GM21619 (cell line): ENCODE data around the gene AGAP3.

Experiments used
- ATAC-seq: cut with Tn5 transposase; IDR thresholded peaks from one replicate; pipeline ENCODE4 v1.9.1; 2021; ENCODE audit not compliant: unreplicated experiment

AGAP3 gene

DNA sequence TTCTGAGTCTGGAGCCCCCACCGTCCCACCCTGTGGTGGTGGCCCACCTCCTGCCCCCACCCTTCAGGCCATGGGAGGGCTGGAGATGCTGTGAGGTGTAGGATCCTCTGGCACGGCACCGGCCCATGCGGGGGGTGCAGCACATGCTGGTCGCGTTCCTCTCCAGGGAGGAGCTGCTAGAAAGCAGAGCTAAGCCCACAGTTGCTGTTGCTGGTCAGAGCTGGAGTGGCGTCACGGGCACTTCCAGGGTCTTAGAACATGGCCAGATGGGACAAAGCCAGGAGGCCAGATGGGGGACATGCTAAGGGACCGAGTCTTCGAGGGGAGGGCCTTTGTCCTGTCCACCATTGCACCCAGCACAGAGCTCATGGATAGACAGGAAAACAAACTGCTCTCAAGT, 21.6 kb downstream of the AGAP3 start:
- ATAC-seq = no peak

DNA sequence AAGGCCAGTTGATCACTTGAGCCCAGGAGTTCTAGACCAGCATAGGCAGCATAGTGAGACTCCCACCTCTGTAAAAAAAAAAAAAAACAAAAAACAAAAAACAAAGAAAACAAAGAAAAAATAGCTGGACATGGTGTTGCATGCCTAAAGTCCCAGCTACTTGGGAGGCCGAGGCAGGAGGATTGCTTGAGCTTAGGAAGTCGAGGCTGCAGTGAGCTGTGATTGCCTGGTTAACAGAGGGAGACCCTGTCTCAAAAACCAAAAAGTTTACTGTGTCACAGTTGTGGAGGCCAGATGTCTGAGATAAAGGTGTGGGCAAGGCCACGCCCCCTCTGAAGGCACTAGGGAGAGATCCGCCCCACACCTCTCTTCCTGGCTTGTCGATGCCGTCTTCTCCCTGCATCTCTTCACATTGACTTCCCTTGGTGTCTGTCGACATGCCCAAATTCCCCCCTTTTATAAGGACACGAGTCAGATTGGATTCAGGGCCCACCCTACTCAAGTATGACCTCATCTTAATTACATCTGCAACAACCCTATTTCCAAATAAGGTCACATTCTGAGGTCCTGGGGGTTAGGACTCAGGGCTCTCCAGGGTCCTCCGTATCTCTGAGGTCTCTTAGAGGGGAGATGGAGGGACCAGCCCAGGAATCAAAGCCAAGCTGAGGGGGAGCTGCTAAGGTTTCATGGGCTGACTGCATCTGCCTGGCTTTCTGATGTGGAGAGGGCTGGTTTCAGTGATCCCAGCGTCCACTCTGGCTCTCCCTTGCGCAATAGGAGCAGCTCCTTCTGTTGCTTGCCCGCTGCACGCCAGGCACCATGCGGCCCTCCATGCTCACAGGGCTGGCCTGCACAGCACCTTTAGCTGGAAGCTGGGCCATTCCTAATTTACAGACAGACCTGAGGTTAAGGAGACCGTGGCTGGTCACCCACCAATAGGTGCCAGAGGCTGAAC, 23.1 kb downstream of the AGAP3 start:
- ATAC-seq = no peak

DNA sequence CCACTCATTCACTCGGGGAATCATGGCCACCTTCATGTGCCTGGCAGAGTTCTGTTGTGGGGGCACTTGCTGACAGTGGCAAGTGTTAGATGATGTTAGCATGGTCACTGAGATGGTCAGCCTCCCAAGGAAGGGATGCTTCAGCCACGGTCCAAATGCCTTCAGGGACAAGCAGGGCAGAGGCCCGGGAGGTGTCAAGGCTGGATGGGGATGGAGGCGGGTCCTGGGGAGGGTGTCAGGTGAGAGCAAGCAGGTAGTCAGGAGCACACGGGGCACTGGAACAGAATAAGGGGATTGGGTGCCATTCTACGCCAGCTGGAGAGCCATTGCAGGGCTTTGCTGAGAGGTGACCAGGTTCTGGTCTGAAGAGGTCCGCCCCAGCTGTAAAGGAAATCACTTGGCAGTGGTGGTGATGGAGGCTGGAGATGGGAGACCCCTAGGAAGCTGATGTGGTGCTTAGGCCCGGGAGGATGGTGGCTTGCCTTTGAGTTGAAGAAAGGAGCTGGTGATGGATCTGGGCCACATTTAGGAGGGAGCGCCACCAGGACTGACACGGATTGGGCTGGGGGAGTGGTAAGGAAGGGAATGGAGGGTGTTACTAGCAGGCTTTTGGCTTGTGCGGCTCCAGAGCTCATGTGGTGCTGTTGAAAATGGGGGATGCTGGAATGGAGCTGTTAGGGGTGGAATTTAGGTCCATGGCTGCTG, 24.1 kb downstream of the AGAP3 start:
- no peak for ATAC-seq

DNA sequence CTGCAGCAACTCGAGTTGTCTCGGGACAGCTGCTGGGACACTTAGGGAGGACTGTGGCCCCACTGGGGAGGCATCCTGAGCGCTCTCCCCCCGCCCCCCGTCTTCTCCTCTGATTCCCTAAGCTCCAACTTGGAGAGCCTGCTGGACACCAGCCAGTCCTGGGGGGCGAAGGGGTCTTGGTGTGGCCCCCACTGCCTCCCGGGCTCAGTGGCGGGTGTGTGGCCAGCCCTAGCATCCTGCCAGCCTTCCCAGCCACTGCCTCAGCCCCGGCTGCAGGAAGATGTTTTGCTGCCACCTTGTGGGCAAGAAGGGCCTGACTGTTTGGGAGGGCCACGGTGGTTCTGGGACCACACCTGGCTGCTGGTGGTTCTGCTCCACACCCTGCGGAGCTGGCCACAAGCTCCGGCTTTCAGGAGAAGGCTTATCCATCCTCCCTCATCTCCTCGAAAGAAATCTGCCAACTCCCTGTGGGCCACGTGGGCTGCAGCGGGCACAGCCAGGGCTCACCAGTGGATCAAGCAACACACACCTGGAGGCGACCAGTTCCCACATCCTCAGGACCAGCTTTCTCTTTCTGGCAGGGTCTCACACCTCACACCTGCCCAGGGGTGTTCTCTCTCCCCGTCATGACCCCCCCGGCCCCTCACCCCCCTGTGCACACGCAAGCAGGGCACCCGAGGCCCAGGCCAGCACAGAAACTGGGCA, 24.8 kb downstream of the AGAP3 start:
- ATAC-seq = peak; percentile 89

DNA sequence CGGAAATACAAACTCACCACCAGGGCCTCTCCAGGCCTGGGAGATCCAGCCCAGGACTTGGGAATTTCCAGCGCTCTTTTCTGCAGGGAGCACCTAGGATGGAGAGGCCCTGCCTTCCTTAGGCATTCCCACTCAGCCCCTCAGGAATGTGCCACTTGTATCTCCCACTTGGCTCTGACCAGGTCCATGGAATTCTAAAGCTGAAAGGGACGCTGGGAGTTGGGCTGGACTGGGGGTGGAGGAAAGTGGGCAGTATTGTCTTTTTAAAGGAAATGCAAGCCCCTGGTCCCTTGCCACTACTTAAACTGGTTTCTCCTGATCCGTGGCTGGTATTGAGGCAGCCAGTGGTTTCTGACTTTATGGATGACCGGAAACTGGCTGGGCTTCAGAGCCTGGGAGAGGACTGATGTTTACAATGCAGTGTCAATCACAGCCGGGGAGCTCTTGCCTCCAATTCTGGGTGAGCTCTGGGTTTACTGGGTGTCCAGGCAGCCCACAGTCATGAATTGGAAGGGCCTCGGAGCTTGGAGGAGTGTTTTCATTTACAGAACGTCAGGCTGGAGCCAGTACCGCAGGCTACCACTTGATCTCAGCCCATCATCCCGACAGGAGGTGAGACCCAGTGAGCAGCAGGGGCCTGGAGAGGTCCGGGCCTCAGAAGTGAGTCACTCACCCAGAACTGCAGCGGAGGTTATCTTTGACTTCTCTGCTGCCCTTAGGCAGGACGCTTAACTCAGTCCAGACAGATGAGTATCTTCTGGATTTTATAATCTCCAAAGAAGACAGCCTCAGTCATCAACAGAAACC, 27.3 kb downstream of the AGAP3 start:
- no peak for ATAC-seq

DNA sequence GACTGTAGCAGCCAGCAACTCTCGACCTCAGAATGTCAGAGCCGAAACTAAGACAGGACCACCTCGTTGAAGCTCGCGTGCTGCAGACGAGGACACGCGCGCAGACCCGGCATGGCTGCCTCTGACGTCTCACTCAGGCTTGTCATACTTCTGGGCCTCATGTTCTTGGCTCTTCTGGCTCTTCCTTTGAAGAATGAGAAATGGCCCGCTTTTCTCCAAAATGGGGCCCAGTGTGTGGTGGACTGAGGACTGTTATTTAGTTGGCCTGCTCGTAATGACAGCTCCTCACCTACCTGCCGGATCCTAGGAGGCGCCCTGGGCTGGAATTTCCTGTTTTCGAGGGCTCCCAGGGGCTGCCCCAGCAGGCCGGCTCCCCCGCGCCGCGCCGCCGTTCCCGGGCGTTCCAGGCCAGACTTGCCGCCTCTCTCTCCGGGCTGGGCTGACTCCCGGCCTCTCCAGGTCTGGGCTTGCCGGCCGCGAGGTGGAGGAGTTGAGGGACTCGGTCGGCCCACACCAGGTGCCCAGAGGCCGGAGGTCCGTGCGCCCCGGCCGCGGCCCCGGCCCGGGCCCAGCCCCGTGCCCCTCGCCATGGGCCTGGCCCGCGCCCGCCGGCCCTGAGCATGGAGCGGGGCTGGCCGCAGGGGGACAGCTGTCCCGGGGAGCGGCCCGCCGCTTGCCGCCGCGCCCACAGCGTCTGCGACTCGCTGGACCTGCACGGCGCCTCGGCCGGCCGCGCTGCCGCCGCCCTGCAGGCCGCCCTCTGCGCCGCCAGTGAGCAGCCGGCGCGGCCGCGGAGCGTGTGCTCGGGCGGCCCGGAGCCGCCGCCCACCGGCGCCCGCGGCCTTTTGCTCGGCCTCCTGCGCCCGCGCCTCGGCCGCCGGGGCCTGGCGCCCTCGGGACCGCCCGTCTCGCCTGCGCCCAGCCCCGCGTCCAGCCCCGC, 28.1 kb downstream of the AGAP3 start:
- no peak for ATAC-seq

DNA sequence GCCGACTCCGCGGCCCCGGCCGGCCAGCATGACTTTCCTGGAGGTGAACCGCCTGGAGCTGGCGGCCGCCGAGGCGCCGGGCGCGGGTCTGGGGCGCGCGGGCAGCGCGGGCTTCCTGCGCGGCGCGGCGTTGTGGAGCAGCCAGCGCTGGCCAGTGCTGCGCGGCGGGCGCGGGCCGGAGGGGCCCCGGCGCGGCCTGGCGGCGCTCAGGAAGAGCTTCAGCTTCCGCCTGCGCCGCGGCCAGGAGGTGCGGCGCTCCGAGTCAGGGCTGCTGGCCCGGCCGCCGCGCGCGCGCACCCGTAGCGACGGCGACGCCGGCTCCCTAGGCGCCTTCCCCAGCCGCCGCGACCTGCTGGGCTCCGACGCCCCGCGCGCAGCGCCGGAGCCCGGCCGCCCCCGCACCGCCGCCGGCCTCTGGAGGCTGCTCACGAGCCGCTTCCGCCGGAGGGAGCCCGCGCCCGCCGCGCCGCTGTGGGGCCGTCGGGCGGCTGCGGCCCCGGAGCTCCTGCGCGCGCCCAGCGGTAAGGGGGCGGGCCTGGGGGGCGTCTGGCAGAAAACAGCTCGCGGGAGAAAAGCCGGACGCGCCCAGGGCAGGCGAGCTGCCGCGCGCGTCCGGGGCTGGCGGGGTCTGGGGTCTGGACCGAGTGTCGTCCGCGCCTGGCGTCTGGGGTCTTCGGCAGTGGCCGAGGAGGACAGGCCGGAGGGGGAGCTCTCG, 29.0 kb downstream of the AGAP3 start:
- no peak for ATAC-seq

DNA sequence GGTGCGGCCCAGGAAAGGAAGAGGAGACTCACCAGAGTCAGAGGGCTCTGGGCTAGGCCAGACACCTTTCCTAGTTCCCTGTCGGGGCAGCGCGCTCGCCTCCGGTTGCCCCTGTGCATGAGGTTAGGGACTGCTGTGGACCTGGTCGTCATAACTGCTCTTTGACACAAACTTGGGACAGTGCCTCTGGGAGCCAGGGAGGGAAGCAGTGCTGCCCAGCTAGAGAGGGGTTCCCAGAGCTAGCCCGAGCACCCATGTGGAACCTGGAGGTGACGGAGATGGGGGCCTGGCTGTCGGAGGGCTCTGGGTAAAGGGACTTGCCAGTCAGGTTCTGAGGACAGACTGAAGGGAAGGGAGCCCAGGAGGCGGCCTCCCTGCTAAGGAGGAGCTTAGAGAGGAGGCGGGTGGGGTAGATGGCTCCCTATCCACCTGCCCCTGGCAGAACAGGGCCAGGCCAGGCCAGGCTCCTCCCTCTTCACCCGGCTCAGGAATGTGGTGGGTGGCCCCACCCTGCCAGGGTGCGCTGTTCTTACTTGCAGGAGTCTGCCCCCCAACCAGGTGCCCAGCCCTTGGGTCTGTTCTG, 29.7 kb downstream of the AGAP3 start:
- ATAC-seq = no peak

DNA sequence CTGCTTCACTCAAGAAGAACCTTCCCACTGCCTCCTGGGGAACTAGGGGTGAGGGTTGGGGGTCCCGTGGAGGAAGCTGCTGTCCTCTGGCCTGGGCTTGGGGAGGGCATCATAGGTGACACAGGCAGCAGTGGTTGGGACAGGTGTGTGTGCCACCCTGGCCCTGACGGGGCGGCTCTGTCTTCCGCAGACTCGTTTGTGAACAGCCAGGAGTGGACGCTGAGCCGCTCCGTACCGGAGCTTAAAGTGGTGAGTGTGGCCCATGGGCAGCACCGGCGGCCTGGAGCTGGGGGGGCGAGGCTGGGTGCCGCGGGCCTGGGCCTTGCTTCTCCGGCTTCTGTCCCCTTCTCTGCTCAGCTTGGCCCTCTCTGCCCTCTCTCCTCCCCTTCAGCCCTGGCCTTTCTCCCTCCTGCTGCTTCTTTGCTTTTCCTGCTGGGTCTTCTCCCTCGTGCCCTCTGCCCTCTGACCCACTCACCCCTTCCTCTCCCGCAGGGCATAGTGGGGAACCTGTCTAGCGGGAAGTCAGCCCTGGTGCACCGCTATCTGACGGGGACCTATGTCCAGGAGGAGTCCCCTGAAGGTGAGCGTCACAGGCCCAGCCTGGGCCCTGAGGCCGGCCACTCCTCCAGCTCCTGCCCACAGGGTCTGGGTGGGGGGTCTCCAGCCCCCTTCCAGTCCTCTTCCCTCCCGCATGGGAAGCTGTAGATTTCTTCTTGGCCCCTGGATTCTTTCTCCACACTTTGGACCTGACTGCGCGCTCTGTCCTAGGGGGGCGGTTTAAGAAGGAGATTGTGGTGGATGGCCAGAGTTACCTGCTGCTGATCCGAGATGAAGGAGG, 30.5 kb downstream of the AGAP3 start:
- no peak for ATAC-seq

DNA sequence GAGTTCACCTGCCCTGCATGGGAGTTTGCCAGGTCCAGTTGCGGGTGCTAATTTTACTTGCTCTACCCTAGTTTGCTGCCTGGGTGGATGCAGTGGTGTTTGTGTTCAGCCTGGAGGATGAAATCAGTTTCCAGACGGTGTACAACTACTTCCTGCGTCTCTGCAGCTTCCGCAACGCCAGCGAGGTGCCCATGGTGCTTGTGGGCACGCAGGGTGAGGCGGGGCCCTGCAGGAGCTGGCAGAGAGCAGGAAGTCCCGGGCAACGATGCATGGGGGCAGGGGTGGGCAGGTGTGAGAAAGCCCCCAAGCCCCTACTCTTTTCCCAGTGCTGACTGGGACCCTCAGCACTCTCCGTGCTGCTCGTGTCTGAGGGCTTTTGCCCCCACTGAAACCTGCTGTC, 31.3 kb downstream of the AGAP3 start:
- no peak for ATAC-seq

DNA sequence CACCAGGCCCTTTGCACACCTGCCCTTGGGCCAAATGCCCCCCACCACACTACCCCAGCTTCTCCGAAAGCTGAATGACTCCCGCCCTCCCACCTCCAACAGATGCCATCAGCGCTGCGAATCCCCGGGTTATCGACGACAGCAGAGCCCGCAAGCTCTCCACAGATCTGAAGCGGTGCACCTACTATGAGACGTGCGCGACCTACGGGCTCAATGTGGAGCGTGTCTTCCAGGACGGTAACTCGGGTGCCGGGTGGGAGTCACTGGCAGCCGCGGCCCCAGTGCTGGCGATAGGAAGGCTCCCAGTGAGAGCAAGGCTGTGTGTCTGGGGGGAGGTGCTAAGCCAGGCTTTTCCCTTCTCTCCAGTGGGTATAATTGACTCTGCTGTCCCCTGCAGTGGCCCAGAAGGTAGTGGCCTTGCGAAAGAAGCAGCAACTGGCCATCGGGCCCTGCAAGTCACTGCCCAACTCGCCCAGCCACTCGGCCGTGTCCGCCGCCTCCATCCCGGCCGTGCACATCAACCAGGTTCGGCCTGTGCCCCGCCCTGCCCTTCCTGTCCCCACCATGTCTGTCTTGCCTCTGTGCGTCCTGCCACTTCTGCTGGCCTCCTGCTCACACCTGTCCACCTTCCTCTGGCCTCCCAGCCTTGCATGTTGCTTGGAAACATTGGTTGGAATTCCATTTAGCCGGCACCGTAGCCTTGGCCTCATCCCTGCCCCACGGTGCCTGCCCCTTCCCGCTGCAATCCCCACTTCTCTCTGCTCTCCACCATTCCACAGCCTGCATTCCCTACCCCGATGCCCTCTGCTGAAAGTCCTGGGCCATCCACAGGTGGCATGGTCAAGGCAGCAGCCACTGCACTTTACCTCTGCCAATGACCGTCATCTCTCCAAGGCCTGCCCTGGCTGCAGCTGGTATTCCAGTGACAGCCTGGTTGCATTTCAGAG, 32.1 kb downstream of the AGAP3 start:
- no peak for ATAC-seq

DNA sequence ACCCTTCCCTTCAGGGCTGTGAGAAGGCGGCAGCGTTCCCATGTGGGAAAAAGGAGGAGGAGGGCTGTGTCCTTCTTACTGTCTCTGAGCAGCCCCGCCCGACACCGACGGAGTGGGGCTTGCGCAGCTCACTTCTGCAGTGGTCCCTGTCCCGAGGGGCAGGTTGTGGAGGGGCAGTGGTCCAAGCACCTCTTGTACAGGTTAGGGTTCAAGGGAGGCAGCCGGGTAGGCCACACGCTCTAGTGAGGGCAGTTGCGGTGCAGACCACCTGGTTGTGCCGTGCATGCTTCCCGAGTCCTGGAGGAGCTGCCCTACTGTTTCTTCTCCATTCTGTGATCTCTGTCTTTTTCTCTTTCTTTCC, 32.8 kb downstream of the AGAP3 start:
- ATAC-seq = no peak

DNA sequence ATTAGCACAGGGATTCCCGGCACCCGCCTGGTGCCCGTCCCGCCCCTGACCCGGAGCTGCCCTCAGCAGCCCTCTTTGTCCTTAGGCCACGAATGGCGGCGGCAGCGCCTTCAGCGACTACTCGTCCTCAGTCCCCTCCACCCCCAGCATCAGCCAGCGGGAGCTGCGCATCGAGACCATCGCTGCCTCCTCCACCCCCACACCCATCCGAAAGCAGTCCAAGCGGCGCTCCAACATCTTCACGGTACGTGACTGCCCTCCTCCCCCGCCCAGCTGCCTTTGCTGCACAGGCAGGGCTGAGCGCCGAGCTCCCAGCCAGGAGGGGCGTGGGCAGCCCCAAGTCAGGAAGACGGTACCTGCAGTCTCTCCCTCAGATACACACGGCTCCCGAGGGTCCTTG, 33.6 kb downstream of the AGAP3 start:
- no peak for ATAC-seq

DNA sequence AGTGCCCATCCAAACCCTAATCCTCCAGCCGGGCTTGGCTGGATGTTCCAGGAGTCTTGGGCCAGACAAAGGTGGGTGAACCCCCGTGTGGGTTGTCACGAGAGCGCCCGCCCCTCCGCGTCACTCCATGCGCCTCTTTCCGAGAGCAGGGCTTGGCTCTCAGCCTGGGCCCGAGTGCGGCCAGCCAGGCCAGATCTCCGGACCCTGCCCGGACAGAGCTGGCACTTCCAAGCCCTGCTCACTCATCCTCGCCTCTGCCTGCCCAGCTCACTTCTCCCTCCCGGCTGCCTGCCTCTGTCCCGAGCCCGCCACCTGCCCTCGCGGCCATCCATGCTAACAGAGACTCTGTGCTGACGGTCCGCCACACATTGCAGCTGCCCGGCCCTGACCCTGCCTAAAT, 34.6 kb downstream of the AGAP3 start:
- ATAC-seq = no peak

DNA sequence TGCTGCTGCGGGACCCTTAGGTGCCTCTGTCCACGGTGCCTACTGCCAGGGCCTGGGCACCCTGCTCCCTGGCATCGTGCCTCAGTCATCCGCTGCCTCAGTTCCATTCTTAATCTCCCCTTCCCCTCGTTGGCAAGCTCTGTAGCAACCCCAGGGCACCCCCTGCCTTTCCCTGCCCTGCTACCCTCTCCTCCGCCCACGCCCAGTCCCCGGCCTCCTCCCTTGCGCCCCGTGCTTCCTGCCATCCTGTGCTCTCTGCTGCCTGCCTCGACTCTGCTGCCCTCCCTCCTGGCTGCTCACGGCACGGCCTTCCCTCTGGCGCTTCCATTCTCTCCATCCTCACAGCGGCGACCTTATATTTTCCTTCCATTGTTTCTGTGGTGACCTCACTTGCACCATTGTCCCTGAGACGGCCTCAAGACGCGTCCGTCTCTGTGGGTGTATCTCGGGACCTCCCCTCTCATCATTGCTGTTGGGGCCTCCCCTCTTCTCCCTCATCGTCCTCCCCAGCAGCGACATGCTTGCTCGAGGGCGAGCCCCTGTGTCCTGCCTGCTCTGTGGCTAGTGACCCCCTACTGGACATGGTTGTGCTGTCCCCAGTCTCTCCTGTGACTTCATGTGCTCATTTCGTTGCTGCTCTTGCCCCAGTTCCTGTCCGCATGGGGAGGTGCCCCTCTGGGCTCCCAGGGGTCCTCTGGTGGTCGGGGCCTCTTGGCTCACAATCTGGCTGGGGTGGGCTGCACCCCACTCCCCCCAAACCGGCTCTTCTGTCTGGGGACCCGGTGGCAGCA, 35.3 kb downstream of the AGAP3 start:
- ATAC-seq = no peak

DNA sequence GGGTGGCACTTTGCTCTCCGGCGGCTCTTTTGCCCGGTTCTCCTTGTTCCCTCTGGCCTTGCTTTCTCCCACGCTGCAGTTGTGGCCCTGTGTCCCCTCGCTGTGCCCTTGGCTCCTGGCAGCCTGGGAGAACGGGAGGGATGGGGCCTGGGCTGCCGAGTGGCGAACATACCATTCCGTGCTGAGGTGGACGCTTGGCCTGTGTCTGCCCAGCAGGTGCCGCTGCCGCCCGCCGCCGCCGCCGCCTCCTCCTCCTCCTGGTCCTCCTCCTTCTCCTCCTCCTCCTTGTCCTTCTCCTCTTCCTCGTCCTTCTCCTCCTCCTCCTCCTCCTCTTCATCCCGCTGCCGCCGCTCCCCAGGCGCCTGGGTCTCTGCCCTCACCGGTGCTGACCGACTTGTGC, 36.0 kb downstream of the AGAP3 start:
- ATAC-seq = no peak
